CD4-positive, CD25-positive, alpha-beta regulatory T cell (primary cell): ENCODE results near the gene CHML. TPM values are rescaled to one million over a fixed set of nuclear protein-coding genes. Genes with fewer than 3 reads are reported as not detected.

Source experiments
- ATAC-seq, 2 donors: fragments of 150-1000 bp; cut with Tn5 transposase; one replicate each; pipeline ENCODE4 v1.10.0; 2021; ENCODE audit warnings: low read depth in 2 of 2, moderate number of reproducible peaks in 2 of 2, moderate library complexity in 1 of 2
- DNase-seq, 3 donors: peaks; one replicate each; pipeline versions ENCODE4 v3.0.0 to v3.0.0-alpha.2; 2012 to 2022; ENCODE audit warnings: mixed read lengths in 1 of 3
- H3K27ac ChIP-seq: one replicate; pipeline ENCODE4 v1.7.0; 2013; ENCODE audit warnings: mild to moderate bottlenecking, low read length; ENCODE audit not compliant: insufficient read depth, poor library complexity, severe bottlenecking
- H3K27me3 ChIP-seq: one replicate; pipeline ENCODE4 v1.7.0; 2013; ENCODE audit warnings: low read length; ENCODE audit not compliant: control insufficient read depth, insufficient read depth
- H3K36me3 ChIP-seq: one replicate; pipeline ENCODE4 v1.7.0; 2013; ENCODE audit warnings: mild to moderate bottlenecking, low read length, moderate library complexity; ENCODE audit not compliant: control insufficient read depth, insufficient read depth
- H3K4me1 ChIP-seq: 2 replicates; pipeline ENCODE4 v1.7.0; 2013; ENCODE audit warnings: mild to moderate bottlenecking, low read length; ENCODE audit not compliant: insufficient read depth, control insufficient read depth, poor library complexity, severe bottlenecking
- H3K4me3 ChIP-seq: one replicate; pipeline ENCODE4 v1.7.0; 2013; ENCODE audit warnings: low read depth, mild to moderate bottlenecking, low read length, moderate library complexity
- H3K9me3 ChIP-seq, 2 experiments: 1 replicate in 1 of 2; 2 replicates in 1 of 2; pipeline ENCODE4 v1.7.0; 2013; ENCODE audit warnings: low read length in 2 of 2, mild to moderate bottlenecking in 1 of 2, moderate library complexity in 1 of 2; ENCODE audit not compliant: control insufficient read depth in 2 of 2
- H3K27ac Mint-ChIP-seq, 3 donors: one replicate each; pipeline ENCODE4 v1.8.0; 2020 to 2022; ENCODE audit warnings: mild to moderate bottlenecking in 3 of 3, mixed read lengths in 3 of 3, moderate library complexity in 2 of 3
- H3K27me3 Mint-ChIP-seq: one replicate; pipeline ENCODE4 v1.8.0; 2022; ENCODE audit warnings: mild to moderate bottlenecking, mixed read lengths
- H3K36me3 Mint-ChIP-seq: one replicate; pipeline ENCODE4 v1.8.0; 2020; ENCODE audit warnings: mixed read lengths
- H3K4me1 Mint-ChIP-seq, 4 donors: one replicate each; pipeline ENCODE4 v1.8.0; 2020 to 2022; ENCODE audit warnings: mixed read lengths in 4 of 4, mild to moderate bottlenecking in 1 of 4
- H3K4me3 Mint-ChIP-seq, 4 donors: one replicate each; pipeline ENCODE4 v1.8.0; 2020 to 2022; ENCODE audit warnings: mild to moderate bottlenecking in 4 of 4, mixed read lengths in 4 of 4, moderate library complexity in 3 of 4
- H3K9me3 Mint-ChIP-seq, 7 donors: one replicate each; pipeline ENCODE4 v1.8.0; 2020 to 2022; ENCODE audit warnings: mixed read lengths in 7 of 7, mild to moderate bottlenecking in 3 of 7, moderate library complexity in 2 of 7
- polyA plus RNA-seq, 4 donors: library from polyadenylated mRNA; unstranded; fragments of 300-500 nt; fragmentation: Illumina TruSeq; gene quantifications; one replicate each; pipeline ENCODE4 v1.2.3, GENCODE V29; 2021
- total RNA-seq: library from RNA; stranded (reverse); gene quantifications from one replicate; pipeline ENCODE4 v1.2.3, GENCODE V29; 2022

The CHML gene
- total and polyA plus RNA-seq, 5 donors from 2014 or later = 1.2 to 5.5 (median 3.3) TPM

DNA sequence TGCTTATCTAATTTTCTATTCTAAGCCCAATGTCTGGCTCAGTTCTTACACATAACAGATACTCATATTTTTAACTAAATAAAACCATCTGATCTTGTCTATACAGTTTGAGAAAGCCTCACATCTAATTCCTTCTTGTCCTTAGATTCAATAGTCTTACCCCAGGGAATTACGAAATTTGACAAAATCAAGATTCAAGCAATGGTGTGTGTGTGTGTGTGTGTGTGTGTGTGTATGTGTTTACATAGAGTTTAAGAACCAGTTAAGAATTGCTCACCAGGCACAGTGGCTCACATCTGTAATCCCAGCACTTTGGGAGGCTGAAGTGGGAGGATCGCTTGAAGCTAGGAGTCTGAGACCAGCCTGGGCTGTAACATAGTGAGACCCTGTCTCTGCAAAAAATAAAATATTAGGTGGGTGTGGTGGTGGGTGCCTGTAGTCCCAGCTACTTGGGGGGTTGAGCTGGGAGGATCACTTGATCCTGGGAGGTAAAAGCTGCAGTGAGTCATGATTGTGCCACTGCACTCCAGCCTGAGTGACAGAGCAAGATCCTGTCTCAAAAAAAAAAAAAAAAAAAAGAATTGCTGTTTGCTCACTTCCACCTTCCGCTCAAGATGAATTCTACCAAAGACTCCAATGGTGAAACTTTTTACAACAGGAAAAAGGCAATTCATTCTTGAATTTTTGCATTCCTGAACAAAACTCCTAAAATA is 18.1 kb upstream of the CHML start:
- peaks cover 0 to 4% (median 0%) of the 10 kb centered on the region in 7 donors for H3K9me3 Mint-ChIP-seq
- H3K27ac ChIP-seq = no peak overlapping the region
- peaks cover 2% of the 10 kb centered on the region for H3K27me3 ChIP-seq
- no peak overlapping the region for H3K27ac Mint-ChIP-seq
- no peaks in the 10 kb centered on the region for H3K36me3 Mint-ChIP-seq
- no peaks in the 10 kb centered on the region for H3K9me3 ChIP-seq
- no peaks in the 10 kb centered on the region for H3K36me3 ChIP-seq
- H3K4me1 Mint-ChIP-seq = no peaks in the 10 kb centered on the region
- no peak overlapping the region for H3K4me3 Mint-ChIP-seq
- no peaks in the 10 kb centered on the region for H3K4me1 ChIP-seq
- ATAC-seq (no peak), DNase-seq (no peak)
- H3K27me3 Mint-ChIP-seq = peaks cover 4% of the 10 kb centered on the region
- H3K4me3 ChIP-seq = no peak overlapping the region

DNA sequence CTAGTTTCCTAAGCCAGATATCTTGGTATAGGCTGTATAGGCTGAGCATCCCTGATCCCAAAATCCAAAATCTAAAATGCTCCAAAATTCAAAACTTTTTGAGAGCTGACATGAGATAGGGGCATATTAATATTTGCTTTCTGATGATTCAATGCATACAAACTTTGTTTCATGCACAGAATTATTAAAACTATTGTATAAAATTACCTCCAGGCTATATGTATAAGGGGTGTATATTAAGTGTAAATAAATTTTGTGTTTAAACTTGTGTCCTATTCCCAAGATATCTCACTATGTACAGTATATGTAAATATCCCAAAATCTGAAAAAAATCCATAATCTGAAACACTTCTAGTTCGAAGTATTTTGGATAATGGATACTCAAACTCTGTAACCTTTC is 14.5 kb upstream of the CHML start:
- Histone ChIP-seq H3K36me3 (no peaks in the 10 kb centered on the region), H3K4me3 (no peak overlapping the region), H3K27ac (no peak overlapping the region), H3K9me3 (no peaks in the 10 kb centered on the region), H3K4me1 (no peaks in the 10 kb centered on the region), H3K27me3 (no peaks in the 10 kb centered on the region)
- no peaks in the 10 kb centered on the region for H3K36me3 Mint-ChIP-seq
- peaks cover 12% of the 10 kb centered on the region for H3K27me3 Mint-ChIP-seq
- peak overlapping the region in 1 of 3 donors; percentile 41 for H3K27ac Mint-ChIP-seq
- H3K9me3 Mint-ChIP-seq = peaks cover 0 to 4% (median 0%) of the 10 kb centered on the region in 7 donors
- no peaks in the 10 kb centered on the region for H3K4me1 Mint-ChIP-seq
- ATAC-seq (no peak), DNase-seq (no peak)
- no peak overlapping the region for H3K4me3 Mint-ChIP-seq

DNA sequence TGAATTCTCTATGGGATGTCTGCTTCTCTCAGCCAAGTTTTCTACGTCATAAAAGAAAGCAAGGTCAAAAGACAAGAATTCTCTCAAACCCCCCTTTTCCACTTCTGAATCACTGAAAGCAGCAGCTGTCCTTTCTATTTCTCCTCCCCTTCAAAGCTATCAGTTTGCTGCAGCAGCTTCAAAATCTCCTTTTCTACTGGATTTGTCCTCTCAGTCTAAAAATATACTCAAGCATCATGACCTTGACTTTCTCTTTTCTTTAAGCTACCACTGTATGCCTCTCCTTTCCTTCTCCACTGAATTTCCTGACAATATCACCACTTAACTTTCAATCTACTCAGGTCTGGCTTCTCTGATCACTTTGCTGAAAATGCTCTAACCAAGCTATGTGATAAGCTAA is 13.8 kb upstream of the CHML start:
- Histone ChIP-seq H3K4me3 (no peak overlapping the region), H3K9me3 (no peaks in the 10 kb centered on the region), H3K36me3 (no peaks in the 10 kb centered on the region), H3K27ac (no peak overlapping the region), H3K4me1 (no peaks in the 10 kb centered on the region), H3K27me3 (no peaks in the 10 kb centered on the region)
- peaks cover 12% of the 10 kb centered on the region for H3K27me3 Mint-ChIP-seq
- no peaks in the 10 kb centered on the region for H3K36me3 Mint-ChIP-seq
- H3K9me3 Mint-ChIP-seq = peaks cover 0 to 4% (median 0%) of the 10 kb centered on the region in 7 donors
- no peak overlapping the region for H3K27ac Mint-ChIP-seq
- DNase-seq (no peak), ATAC-seq (no peak)
- no peak overlapping the region for H3K4me3 Mint-ChIP-seq
- H3K4me1 Mint-ChIP-seq = no peaks in the 10 kb centered on the region

GRCh38 chr1:241652012-241652411 is 11.8 kb upstream of the CHML start, which contains the start of gene WDR64:
WDR64 (plus strand) TSS chr1:241652281; CDS start chr1:241652485, 204 bp downstream.
- Histone ChIP-seq H3K4me3 (no peak within 1 kb of the TSS), H3K27ac (no peak within 1 kb of the TSS), H3K4me1 (no peaks in the 10 kb centered on the region), H3K9me3 (no peaks in the 10 kb centered on the region), H3K27me3 (no peaks in the 10 kb centered on the region), H3K36me3 (no peaks in the 10 kb centered on the region)
- Mint-ChIP-seq H3K27me3 (peaks cover 12% of the 10 kb centered on the region), H3K4me3 (peak within 1 kb of the TSS in 1 of 4 donors; percentile 12), H3K4me1 (no peaks in the 10 kb centered on the region), H3K9me3 (peaks cover 0 to 4% (median 0%) of the 10 kb centered on the region in 7 donors), H3K27ac (no peak within 1 kb of the TSS), H3K36me3 (no peaks in the 10 kb centered on the region)
- ATAC-seq (no peak), DNase-seq (no peak)

DNA sequence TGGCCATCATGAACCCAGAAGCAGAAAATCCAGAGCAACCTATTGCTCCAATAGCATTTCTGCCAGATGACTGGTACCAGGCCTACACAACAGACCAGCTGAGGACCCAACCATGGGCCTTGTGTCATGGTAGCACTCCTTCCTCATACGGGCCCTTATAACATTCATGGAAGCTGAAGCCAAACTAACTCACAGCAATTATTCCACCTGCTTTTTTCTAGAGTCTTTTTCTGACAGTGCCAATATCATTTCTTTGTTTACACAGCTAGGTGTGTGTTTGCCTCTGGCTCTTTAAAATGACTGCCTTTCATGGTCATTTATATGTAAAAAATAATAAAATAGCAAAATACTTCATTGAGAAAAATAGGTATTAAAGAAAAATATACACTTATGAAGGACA is 8.0 kb upstream of the CHML start:
- Histone ChIP-seq H3K9me3 (no peaks in the 10 kb centered on the region), H3K4me1 (no peaks in the 10 kb centered on the region), H3K27ac (no peak overlapping the region), H3K27me3 (no peaks in the 10 kb centered on the region), H3K36me3 (no peaks in the 10 kb centered on the region), H3K4me3 (no peak overlapping the region)
- Mint-ChIP-seq H3K4me1 (no peaks in the 10 kb centered on the region), H3K4me3 (no peak overlapping the region), H3K27me3 (peaks cover 8% of the 10 kb centered on the region), H3K9me3 (peaks cover 0 to 3% (median 0%) of the 10 kb centered on the region in 7 donors), H3K27ac (no peak overlapping the region), H3K36me3 (no peaks in the 10 kb centered on the region)
- DNase-seq (no peak), ATAC-seq (no peak)

- Mint-ChIP-seq H3K9me3 (peaks cover 0 to 3% (median 0%) of the 10 kb centered on the region in 7 donors), H3K36me3 (no peaks in the 10 kb centered on the region), H3K27ac (no peak overlapping the region), H3K4me1 (no peaks in the 10 kb centered on the region), H3K27me3 (peaks cover 8% of the 10 kb centered on the region), H3K4me3 (no peak overlapping the region)
- no peak overlapping the region for H3K4me3 ChIP-seq
- ATAC-seq = no peak
- H3K4me1 ChIP-seq = no peaks in the 10 kb centered on the region
- no peaks in the 10 kb centered on the region for H3K36me3 ChIP-seq
- DNase-seq = no peak
- no peaks in the 10 kb centered on the region for H3K9me3 ChIP-seq
- no peaks in the 10 kb centered on the region for H3K27me3 ChIP-seq
- no peak overlapping the region for H3K27ac ChIP-seq
Observed at GRCh38 chr1:241647658-241648057, 7.5 kb upstream of the CHML start.

DNA sequence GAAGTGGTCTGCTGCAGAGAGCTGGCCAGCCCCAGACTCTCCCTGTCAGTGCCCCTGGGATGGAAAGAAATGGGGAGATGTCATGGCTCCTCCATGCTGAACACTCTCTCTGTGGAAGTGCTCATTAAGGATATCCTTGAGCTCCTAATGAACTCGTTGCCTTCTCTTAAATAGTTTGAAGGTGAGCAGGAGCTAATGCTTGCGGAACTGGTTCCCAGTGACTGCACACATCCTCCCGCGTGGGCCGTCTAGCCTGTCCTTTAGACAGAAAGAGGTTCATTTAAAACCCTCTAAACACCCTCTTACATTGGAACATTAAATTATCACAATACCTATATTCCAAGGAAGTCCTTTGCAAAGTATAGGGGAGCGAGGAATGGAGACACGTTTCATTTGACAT is 6.0 kb upstream of the CHML start:
- H3K4me3 Mint-ChIP-seq = no peak overlapping the region
- no peaks in the 10 kb centered on the region for H3K4me1 Mint-ChIP-seq
- peaks cover 8% of the 10 kb centered on the region for H3K27me3 Mint-ChIP-seq
- Histone ChIP-seq H3K27ac (no peak overlapping the region), H3K4me3 (no peak overlapping the region), H3K4me1 (no peaks in the 10 kb centered on the region), H3K27me3 (no peaks in the 10 kb centered on the region), H3K9me3 (no peaks in the 10 kb centered on the region), H3K36me3 (no peaks in the 10 kb centered on the region)
- no peak overlapping the region for H3K27ac Mint-ChIP-seq
- ATAC-seq (no peak), DNase-seq (no peak)
- no peaks in the 10 kb centered on the region for H3K36me3 Mint-ChIP-seq
- peaks cover 0 to 7% (median 2%) of the 10 kb centered on the region in 7 donors for H3K9me3 Mint-ChIP-seq

GRCh38 chr1:241645199-241645598 is 5.0 kb upstream of the CHML start:
- H3K36me3 ChIP-seq = no peaks in the 10 kb centered on the region
- H3K4me1 ChIP-seq = no peaks in the 10 kb centered on the region
- Mint-ChIP-seq H3K4me1 (peaks cover 3 to 6% (median 4%) of the 10 kb centered on the region in 4 donors), H3K4me3 (no peak overlapping the region), H3K27ac (no peak overlapping the region), H3K36me3 (no peaks in the 10 kb centered on the region), H3K9me3 (peaks cover 0 to 7% (median 2%) of the 10 kb centered on the region in 7 donors), H3K27me3 (peaks cover 3% of the 10 kb centered on the region)
- no peaks in the 10 kb centered on the region for H3K9me3 ChIP-seq
- H3K4me3 ChIP-seq = no peak overlapping the region
- no peaks in the 10 kb centered on the region for H3K27me3 ChIP-seq
- H3K27ac ChIP-seq = no peak overlapping the region
- ATAC-seq (no peak), DNase-seq (no peak)
